Astrocyte of the cerebellum (primary cell): Measurements from ENCODE around the gene SPACA7.

Experiments
- DNase-seq: peaks from one replicate; pipeline ENCODE4 v3.0.0-alpha.2; 2011; ENCODE audit warnings: low read depth
- H3K4me3 ChIP-seq: 2 replicates; pipeline ENCODE4 v1.5.1; 2011; ENCODE audit warnings: mild to moderate bottlenecking, low read depth, low read length, moderate library complexity
- in situ Hi-C: cut with HindIII; loops from 2 replicates; pipeline ENCODE4 v1.10.0; 2017; ENCODE audit warnings: low sequenced_read_pairs
- TF ChIP-seq, protein P1 (sequence below): IDR thresholded peaks from 2 replicates; pipeline ENCODE4 v1.5.1; 2012; ENCODE audit warnings: low read length, low read depth, moderate library complexity, mild to moderate bottlenecking; ENCODE audit errors: missing control alignments

SPACA7 gene

DNA sequence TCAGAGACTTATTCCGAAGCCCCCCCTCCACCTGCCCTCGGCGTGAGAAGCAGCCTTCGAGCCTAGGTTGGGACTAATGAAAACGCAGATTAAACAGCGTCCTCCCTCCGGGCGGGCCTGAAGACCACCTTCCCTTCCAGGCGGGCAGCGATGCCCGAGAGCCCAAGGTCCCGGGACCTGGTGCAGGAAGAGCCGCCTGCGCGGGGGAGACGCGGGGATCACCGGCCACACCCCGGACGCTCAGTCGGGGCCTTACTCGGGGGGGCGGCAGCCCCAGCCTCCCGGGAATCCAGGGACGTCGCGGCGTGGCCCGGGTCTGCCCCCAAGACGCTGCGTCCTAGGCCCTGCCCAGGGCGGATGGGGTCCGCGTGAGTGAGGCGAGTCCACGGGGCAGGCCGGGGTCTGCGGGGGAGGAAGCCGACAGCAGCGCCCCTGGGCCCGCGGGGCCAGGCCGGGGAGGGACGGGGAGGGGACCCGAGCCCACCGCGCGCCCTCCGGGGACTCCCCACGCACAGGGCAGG, 33.3 kb upstream of the SPACA7 start:
- no peak overlapping the region for H3K4me3 ChIP-seq
- TF ChIP-seq, protein P1, sequence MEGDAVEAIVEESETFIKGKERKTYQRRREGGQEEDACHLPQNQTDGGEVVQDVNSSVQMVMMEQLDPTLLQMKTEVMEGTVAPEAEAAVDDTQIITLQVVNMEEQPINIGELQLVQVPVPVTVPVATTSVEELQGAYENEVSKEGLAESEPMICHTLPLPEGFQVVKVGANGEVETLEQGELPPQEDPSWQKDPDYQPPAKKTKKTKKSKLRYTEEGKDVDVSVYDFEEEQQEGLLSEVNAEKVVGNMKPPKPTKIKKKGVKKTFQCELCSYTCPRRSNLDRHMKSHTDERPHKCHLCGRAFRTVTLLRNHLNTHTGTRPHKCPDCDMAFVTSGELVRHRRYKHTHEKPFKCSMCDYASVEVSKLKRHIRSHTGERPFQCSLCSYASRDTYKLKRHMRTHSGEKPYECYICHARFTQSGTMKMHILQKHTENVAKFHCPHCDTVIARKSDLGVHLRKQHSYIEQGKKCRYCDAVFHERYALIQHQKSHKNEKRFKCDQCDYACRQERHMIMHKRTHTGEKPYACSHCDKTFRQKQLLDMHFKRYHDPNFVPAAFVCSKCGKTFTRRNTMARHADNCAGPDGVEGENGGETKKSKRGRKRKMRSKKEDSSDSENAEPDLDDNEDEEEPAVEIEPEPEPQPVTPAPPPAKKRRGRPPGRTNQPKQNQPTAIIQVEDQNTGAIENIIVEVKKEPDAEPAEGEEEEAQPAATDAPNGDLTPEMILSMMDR, result no peak
- in situ Hi-C loops, result loop anchor here (25.0 kb wide), 1 partner anchor 106 kb away; no protein-coding TSS in a partner anchor
- no peak for DNase-seq

DNA sequence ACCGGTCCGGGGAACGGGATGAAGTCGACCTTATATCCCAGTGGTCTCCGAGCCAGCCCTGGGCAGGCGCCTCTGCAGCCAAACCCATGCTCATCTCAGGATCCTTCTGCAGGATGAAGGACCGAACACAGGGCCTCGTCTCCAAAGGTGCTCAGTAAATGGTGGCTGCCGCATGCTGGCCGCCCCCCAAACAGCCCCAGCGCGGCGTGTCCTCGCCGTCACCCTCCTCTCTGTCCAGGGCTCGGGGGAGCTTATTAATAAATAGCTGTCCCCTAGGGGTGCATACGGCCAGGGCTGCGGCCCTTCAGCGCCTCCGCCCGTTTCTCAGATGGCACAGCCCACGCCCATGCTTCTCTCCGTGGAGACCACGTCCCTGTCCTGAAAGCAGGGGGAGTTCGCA, 32.6 kb upstream of the SPACA7 start:
- DNase-seq, result no peak
- in situ Hi-C loops, result loop anchor here (25.0 kb wide), 1 partner anchor 106 kb away; no protein-coding TSS in a partner anchor
- H3K4me3 ChIP-seq, result no peak overlapping the region
- TF ChIP-seq, protein P1, result no peak

DNA sequence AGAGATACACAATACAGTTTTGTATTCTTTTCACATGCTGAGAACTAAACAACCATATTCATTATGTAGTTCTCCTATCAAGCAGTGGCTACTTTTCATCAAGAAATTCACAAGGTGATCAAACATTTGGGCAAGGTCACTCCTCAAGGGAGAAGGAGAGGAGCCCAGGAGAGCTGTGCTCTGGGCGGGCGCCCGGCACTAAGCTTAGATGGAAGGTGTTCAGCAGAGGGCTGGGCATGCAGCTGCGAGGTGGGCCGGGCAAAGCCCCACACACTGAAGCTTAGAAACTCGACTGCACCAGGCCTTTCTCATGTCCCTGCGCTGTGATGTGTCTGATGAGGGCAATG, 30.4 kb upstream of the SPACA7 start:
- TF ChIP-seq, protein P1, result no peak
- no peak overlapping the region for H3K4me3 ChIP-seq
- DNase-seq, result no peak
- in situ Hi-C loops, result loop anchor here (25.0 kb wide), 1 partner anchor 108 kb away; no protein-coding TSS in a partner anchor

DNA sequence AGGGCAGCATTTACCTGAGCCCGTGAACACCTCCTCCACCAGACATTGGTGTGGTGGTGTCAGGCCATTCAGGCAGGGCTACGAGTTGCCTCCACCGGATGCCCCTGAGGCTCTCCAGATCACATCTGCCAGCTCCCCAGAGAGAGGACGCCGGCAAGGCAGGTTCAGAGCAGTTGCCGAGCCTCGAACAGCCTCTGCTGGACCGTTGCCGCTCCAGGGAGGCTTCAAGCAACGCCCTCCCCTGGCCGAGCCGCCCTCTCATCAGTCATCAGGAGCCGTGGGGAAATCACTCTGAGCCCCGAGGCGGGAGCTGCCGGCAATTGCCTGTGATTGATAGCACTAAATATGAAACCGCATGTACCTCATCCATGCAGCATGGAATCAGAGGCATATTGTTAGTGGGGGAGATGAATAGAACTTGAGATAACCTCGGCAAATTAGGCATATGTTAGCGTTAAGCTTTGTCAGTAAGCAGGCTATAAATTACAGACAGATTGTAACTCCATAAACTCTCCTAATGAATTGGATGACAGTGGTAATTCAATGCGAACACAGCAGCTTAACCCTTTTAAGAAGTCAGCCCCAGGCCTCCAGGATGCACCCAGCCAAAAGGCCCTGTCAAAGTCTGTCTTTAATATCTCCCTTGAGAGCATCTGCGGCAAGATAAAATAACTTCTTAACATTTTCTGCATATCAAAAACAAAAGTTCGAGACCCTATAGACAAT, 29.8 kb upstream of the SPACA7 start:
- in situ Hi-C loops, result loop anchor here (25.0 kb wide), 1 partner anchor 109 kb away; no protein-coding TSS in a partner anchor
- DNase-seq, result no peak
- TF ChIP-seq, protein P1, result no peak
- no peak overlapping the region for H3K4me3 ChIP-seq

- TF ChIP-seq, protein P1, result no peak
- in situ Hi-C loops, result loop anchor here (25.0 kb wide), 1 partner anchor 110 kb away; no protein-coding TSS in a partner anchor
- H3K4me3 ChIP-seq, result no peak overlapping the region
- no peak for DNase-seq
These were observed 29.3 kb upstream of the SPACA7 start for GRCh38 chr13:112346899-112347229.

DNA sequence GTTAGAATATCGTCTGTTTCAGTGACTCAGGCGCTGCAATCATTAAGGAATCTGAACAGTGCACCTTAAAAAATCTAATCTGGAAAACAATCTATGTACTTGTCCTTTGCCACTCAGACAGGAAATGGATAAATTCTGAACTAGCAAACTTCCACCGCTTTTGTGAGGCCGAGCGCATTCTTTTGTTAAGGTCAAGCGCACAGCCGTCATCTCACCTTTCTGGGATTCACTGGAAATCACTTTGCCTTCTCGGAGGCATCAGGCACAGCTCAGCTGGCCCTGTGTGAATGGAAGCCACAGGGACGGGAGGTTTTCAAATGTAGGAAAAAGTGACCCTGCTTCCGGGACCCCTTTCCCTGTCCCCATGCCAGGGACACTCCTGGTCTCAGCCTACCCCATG, 28.2 kb upstream of the SPACA7 start:
- TF ChIP-seq, protein P1, result no peak
- no peak overlapping the region for H3K4me3 ChIP-seq

More for the DNA sequence above, 28.2 kb upstream of the SPACA7 start:
- DNase-seq, result no peak
- in situ Hi-C loops, result loop anchor here (25.0 kb wide), 1 partner anchor 111 kb away; no protein-coding TSS in a partner anchor
